Bone marrow (tissue), 2 donors: Measurements from ENCODE around the gene SEPTIN7.

ENCODE experiments used
- DNase-seq, 2 donors: peaks; one replicate each; lab custom pipeline; 2025; lab: John Stamatoyannopoulos, UW

The SEPTIN7 gene

DNA sequence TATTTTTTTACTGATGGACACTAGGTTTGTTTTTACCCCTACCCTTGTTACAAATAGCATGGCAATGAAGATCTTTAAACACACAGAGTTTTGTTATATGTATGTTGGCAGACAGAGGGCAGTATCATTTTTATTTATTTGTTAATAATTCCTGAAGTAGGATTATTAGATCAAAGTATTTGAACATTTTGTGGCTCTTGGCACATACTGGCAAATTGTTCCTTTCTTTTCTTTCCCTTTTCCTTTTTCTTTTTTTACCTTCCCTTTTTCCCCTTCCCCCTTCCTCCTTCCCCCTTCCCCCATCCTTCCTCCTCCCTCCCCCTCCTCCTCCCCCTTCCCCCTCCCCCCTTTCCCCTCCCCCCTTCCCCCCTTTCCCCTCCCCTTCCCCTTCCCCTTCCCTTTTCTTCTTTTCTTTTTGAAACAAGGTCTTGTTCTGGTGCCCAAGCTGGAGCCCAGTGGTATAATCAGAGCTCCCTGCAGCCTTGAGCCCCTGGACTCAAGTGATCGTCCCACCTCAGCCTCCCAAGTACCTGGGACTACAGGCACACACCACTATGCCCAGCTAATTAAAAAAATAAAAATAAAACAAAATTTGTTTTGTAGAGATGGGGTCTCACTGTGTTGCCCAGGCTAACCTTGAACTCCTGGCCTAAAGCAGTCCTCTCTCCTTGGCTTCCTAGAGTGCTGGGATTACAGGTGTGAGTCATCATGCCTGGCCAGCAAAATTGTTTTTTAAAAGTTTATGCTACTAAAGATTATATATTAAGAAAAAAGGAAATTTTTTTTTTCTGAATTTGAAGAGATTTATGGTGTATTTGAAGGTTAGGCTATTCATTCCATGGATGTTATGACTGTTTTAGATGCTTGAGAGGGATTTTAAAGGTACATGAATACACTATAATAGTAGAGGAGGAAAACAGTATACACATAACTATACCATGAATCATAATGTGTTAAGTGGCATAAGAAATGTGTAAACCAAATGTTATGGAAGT is 39.3 kb downstream of the SEPTIN7 start:
- DNase-seq = no peak

DNA sequence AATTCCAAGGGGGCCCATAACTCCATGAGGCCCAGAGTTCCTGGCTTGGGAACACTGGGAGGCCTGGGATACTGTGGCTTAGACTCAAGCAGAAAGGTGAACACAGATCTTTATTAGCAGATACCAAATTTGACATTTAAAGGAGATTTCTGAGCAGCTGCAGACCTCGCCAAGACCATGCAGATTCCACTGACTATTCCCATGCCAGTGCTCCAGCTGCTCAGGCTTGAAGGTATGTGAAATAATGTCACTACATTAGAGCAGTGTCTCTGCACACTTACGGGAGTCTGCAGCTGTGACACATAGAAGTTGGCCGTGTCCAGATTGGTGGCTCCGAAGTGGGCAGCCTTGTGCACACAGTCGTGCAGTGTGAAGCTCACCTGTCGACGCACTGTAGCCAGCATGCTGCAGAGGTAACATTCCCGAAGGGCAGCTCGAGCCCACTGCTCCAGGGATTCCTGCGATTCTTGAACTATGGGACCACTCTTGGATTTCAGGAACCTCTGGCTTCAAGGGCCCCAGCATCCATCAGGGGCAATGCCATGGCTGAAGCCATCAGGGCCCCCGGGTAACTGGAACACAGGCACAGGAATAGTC is 46.1 kb downstream of the SEPTIN7 start:
- no peak for DNase-seq

- no peak for DNase-seq
Observed at GRCh38 chr7:35848725-35849124, 47.9 kb downstream of the SEPTIN7 start.

DNA sequence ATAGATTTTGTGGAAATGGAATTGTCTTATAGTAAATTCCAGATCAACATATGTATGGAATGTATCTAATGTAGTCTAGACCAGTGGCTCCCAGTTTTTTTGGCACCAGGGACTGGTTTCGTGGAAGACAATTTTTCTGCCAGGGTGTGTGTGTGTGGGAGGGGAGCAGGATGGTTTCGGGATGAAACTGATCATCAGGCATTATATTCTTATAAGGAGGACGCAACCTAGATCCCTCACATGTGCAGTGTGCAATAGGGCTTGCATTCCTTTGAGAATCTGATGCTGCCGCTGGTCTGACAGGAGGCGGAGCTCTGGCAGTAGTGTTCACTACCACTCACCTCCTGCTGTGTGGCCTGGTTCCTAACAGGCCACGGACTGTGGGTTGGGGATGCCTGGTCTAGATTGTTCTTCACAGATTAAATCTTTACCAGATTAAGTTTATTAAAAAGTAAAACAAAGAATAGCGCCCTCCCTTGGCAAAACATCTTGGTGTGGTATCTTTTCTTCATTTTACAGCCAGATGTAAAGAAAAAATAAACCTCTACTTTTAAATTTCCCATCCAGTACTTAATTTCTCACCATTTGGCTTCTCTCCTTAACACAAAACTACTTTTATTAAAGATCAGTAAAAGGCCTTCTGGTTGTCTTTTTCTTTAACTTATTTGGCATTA is 48.4 kb downstream of the SEPTIN7 start:
- DNase-seq = no peak

- DNase-seq = no peak
Observed at GRCh38 chr7:35849954-35850353, 49.1 kb downstream of the SEPTIN7 start.
